ENCODE measurements around the gene CP.

The CP gene

GRCh38 chr3:149122721-149123578, 98.7 kb downstream of the CP start:
- DNase-seq (ENCODE audit: low read depth, low spot score) = no peak

Data from activated CD4-positive, CD25-positive, alpha-beta regulatory T cell treated with anti-CD3 and anti-CD28 coated beads, Interleukin-2, amount 50 U/mL, for 16 hours (primary cell).